NCI-H69 (cell line): ENCODE data around the gene DOC2B.
"Not testable (repeated sequence)": the region's sequence is repeated elsewhere in the genome, so short reads cannot be mapped to it uniquely, and the experiment has no call there.

Experiments
- DNase-seq: peaks from one replicate; lab custom pipeline; 2025; lab: John Stamatoyannopoulos, UW

Gene DOC2B

DNA sequence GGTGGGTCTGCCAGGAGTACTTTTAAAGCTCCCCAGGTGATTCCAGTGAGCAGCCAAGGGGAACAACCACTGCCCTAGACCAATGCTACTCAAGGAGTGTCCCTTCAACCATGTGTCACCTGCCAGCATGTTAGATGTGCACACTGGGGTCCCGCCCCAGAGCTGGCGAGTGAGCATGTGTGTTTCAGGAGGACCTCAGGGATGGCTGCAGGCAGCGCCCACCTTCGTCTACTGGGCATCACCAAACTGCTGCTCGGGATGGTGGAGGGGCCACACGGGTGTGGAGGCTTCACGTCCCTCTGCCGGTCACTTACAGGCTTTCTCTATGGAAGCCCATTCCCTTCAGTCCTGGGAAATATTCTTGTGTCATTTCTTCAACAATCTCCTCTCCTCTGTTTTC, 29.0 kb upstream of the DOC2B start:
- DNase-seq: no peak

- no peak for DNase-seq
Observed at GRCh38 chr17:208429-208828, 27.0 kb upstream of the DOC2B start.

- DNase-seq: no peak
Observed at GRCh38 chr17:207775-208174, 26.3 kb upstream of the DOC2B start.

DNA sequence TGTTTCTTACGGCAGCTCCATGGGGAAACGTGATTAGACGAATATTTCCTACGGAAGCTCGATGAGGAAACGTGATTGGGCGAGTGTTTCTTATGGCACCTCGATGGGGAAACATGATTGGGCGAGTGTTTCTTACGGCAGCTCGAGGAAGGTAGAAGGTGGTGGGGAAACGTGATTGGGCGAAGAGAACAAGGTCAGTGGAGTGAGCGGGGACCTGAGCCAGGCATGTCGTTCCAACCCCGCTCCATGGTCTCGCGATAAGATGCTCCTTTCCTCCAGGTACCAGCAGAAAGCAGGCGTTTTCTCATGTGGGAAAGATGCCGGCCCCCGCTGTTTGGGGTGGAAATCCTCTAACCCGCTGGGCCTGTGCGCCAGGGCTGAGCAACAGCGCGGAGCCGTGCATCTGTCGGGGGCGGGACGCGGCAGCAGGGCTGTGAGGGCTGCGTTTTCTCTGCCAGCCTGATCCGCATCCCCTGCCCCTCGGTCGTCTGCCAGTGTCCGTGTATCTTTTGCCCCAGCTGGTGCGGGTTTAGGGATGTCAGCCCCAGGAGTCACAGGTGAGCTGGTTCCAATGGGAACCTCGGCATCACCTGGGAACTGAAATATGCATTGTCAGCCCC, 25.6 kb upstream of the DOC2B start:
- DNase-seq: no peak

GRCh38 chr17:206484-206883, 25.0 kb upstream of the DOC2B start:
- DNase-seq: not testable (repeated sequence)

- no peak for DNase-seq
Observed at GRCh38 chr17:205817-206216, 24.4 kb upstream of the DOC2B start.

GRCh38 chr17:205148-205669, 23.8 kb upstream of the DOC2B start:
- no peak for DNase-seq

DNA sequence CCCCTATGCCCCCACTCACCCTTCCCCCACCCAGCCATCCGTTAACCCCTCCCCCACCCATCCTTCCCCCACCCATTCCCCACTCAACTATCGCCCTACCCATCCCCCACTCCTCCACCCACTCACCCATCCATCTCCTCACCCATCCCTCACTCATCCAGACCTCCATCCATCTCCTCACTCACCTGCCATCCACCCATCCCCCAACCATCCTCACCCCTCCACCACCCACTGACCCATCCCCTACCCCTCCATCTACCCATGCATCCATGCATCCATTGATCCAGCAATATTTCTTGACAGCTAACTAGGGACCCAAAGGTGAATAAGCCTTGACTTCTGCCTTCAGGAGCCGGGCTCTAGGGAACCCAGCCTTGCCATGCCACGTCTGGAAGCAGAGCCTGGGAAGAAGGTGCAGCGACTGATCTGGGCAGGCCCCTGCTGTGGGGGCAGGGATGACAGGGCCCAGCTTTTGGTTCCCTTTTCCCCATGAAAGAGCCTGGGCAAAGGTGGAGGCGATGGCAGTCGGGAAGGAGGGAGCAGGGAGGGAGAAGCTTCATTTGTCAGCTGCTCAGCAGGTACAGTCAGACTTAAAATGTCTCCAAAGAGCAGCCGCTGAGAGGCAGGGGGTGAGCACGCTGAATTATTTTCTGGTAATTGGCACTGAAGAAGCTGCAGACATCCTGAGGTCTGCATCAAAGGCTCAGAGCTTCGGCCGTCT, 23.1 kb upstream of the DOC2B start:
- DNase-seq: no peak

GRCh38 chr17:202501-202951, 21.1 kb upstream of the DOC2B start:
- DNase-seq: no peak

DNA sequence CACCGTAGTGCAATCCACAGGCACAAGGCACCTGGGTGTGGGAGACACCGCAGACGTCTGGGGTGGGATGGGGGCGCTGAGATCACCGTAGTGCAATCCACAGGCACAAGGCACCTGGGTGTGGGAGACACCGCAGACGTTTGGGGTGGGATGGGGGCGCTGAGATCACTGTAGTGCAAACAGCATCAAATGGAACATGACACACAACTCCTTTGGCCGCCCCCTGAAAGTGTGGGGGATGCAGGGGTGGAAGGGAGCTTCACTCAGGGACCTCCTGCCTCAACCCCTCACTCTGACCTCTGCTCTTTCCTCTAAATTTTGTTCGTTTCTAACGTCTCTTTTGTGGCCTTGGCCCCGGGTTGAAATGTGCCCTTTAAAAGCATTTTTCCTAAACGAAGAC, 20.3 kb upstream of the DOC2B start:
- not testable (repeated sequence) for DNase-seq

- DNase-seq: not testable (repeated sequence)
Observed at GRCh38 chr17:201257-201656, 19.8 kb upstream of the DOC2B start.

- DNase-seq: no peak
Observed at GRCh38 chr17:200586-200985, 19.1 kb upstream of the DOC2B start.

GRCh38 chr17:199806-200545, 18.5 kb upstream of the DOC2B start:
- DNase-seq: no peak

GRCh38 chr17:199191-199604, 17.7 kb upstream of the DOC2B start:
- no peak for DNase-seq

DNA sequence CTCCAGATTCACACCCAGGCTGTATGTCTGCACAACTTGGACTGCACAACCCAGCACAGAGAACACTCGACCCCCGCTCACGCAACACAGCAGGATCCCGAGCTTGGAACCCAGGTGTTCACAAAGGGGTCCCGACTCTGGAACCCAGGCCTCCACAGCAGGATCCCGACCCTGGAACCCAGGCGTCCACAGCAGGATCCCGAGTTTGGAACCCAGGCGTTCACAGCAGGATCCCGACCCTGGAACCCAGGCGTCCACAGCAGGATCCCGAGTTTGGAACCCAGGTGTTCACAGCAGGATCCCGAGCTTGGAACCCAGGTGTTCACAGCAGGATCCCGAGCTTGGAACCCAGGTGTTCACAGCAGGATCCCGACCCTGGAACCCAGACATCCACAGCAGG, 16.8 kb upstream of the DOC2B start:
- DNase-seq: not testable (repeated sequence)

GRCh38 chr17:197352-197751, 15.9 kb upstream of the DOC2B start:
- no peak for DNase-seq

GRCh38 chr17:194828-195602, 13.6 kb upstream of the DOC2B start:
- DNase-seq: no peak

GRCh38 chr17:193841-194806, 12.7 kb upstream of the DOC2B start:
- no peak for DNase-seq

DNA sequence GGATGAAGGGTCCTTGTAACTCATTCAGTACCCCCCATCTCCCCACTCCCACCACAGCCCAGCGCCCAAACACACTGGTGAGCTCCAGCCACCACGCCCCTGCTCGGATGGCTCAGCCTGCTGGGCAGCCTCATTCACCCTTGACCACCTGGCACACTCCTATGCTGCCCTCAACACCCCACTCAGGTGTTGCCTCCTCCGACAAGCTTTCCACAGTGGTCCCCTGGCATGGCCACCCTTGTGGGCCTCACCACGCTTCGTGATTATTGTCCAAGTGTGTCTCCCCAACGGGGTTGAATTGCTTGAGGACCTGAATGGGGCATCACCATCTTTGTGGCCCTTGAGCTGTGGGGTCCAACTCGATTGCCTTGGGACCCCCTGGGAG, 12.0 kb upstream of the DOC2B start:
- DNase-seq: no peak

- DNase-seq: no peak
Observed at GRCh38 chr17:192666-193425, 11.4 kb upstream of the DOC2B start.
